GM18873 (cell line): Measurements from ENCODE around the gene TEX13A.

Experiments used
- ATAC-seq: cut with Tn5 transposase; IDR thresholded peaks from one replicate; pipeline ENCODE4 v1.9.1; 2021; ENCODE audit warnings: mild to moderate bottlenecking, moderate library complexity, moderate number of reproducible peaks; ENCODE audit not compliant: unreplicated experiment, low FRiP score

TEX13A gene

DNA sequence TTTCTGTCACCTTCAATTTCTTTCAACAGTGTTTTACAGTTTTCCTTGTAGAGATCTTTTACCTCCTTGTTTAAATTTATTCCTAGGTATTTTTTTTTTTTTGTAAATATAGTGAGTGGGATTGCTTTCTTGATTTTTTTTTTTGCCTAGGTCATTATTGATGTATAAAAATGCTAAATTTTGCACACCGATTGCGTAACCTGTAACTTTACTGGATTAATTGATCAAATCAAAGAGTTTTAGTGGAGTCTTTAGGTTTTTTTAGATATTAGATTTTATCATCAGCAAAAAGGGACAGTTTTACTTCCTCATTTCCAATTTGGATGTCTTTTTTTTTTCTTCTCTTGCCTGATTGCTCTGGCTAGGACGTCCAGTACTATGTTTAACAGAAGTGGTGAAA, 40.9 kb downstream of the TEX13A start:
- ATAC-seq, result no peak

- ATAC-seq, result no peak
Observed at GRCh38 chrX:105173071-105173470, 47.4 kb downstream of the TEX13A start.
